HEK293T (cell line): ENCODE results near the gene MT1H.

Experiments
- CTCF ChIA-PET: fragments of 350-600 bp; formaldehyde crosslinking; extraction: SDS; loops from one replicate; lab custom pipeline; 2021; ENCODE audit warnings: antibody characterized with exemption, inconsistent platforms; lab: Yijun Ruan, JAX
- POLR2A ChIA-PET: fragments of 350-600 bp; formaldehyde crosslinking; extraction: SDS; loops from one replicate; lab custom pipeline; 2020; ENCODE audit warnings: antibody characterized with exemption, inconsistent platforms; lab: Yijun Ruan, JAX
- DNase-seq: peaks from one replicate; pipeline ENCODE4 v3.0.0; 2012; ENCODE audit warnings: mixed read lengths; ENCODE audit errors: extremely low spot score
- ARNT ChIP-seq: fragments of 450-650 bp; IDR thresholded peaks from 2 replicates; pipeline ENCODE4 v1.6.1; 2017; ENCODE audit warnings: mild to moderate bottlenecking
- BHLHE40 ChIP-seq: fragments of 450-650 bp; IDR thresholded peaks from 2 replicates; pipeline ENCODE4 v1.6.1; 2016; ENCODE audit warnings: mild to moderate bottlenecking, moderate library complexity, borderline replicate concordance
- CTBP1 ChIP-seq: fragments of 450-650 bp; IDR thresholded peaks from 2 replicates; pipeline ENCODE4 v1.6.1; 2016; ENCODE audit warnings: borderline replicate concordance
- ELF4 ChIP-seq: fragments of 450-650 bp; IDR thresholded peaks from 2 replicates; pipeline ENCODE4 v1.6.1; 2017; ENCODE audit warnings: antibody characterized with exemption
- FOXA1 ChIP-seq: fragments of 450-650 bp; IDR thresholded peaks from 2 replicates; pipeline ENCODE4 v1.6.1; 2016; ENCODE audit warnings: mild to moderate bottlenecking
- FOXK2 ChIP-seq: fragments of 450-650 bp; IDR thresholded peaks from 2 replicates; pipeline ENCODE4 v1.6.1; 2016; ENCODE audit warnings: mild to moderate bottlenecking
- FOXM1 ChIP-seq: fragments of 450-650 bp; IDR thresholded peaks from 2 replicates; pipeline ENCODE4 v1.6.1; 2017; ENCODE audit warnings: mild to moderate bottlenecking, borderline replicate concordance
- HDGF ChIP-seq: fragments of 450-650 bp; IDR thresholded peaks from 2 replicates; pipeline ENCODE4 v1.6.1; 2017; ENCODE audit warnings: antibody characterized with exemption, borderline replicate concordance
- L3MBTL2 ChIP-seq: fragments of 450-650 bp; conservative IDR thresholded peaks from 2 replicates; pipeline ENCODE4 v1.6.1; 2016; ENCODE audit warnings: mild to moderate bottlenecking
- LEF1 ChIP-seq: fragments of 450-650 bp; IDR thresholded peaks from 2 replicates; pipeline ENCODE4 v1.6.1; 2017; ENCODE audit warnings: mild to moderate bottlenecking, borderline replicate concordance
- NFRKB ChIP-seq: fragments of 450-650 bp; IDR thresholded peaks from 2 replicates; pipeline ENCODE4 v1.6.1; 2016; ENCODE audit warnings: mild to moderate bottlenecking, moderate library complexity
- SP1 ChIP-seq: fragments of 450-650 bp; IDR thresholded peaks from 2 replicates; pipeline ENCODE4 v1.6.1; 2017
- SUZ12 ChIP-seq: fragments of 450-650 bp; IDR thresholded peaks from 2 replicates; pipeline ENCODE4 v1.6.1; 2016; ENCODE audit warnings: mild to moderate bottlenecking
- TARDBP ChIP-seq: fragments of 450-650 bp; IDR thresholded peaks from 2 replicates; pipeline ENCODE4 v1.6.1; 2016
- ZNF384 ChIP-seq: fragments of 450-650 bp; IDR thresholded peaks from 2 replicates; pipeline ENCODE4 v1.6.1; 2016
- TF ChIP-seq, protein P1 (sequence below): fragments of 450-650 bp; IDR thresholded peaks from 2 replicates; pipeline ENCODE4 v1.6.1; 2016

MT1H gene

DNA sequence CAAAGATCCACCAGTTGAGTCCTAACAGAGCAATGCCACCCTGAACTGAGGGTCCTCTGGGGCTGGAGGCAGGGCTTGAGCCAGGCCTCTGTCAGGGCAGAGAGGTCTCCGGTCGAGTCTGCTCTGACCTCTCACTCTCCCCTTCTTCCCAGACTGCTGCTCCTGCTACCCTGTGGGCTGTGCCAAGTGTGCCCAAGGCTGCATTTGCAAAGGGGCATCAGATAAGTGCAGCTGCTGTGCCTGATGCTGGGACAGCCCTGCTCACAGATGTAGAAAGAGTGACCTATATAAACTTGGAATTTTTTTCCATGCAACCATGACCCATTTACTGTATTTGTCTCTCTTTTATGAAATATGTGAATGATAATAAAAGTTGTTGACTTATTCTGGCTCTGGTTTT lies 20.3 kb upstream of the MT1H start:
- POLR2A ChIA-PET: no interaction called here
- DNase-seq: no peak
- TF ChIP-seq TARDBP: no peak
- TF ChIP-seq L3MBTL2: no peak
- no peak for TF ChIP-seq FOXK2
- TF ChIP-seq LEF1: no peak
- TF ChIP-seq BHLHE40: no peak
- TF ChIP-seq ARNT: no peak
- no peak for TF ChIP-seq CTBP1
- no peak for TF ChIP-seq FOXA1
- TF ChIP-seq, protein P1, sequence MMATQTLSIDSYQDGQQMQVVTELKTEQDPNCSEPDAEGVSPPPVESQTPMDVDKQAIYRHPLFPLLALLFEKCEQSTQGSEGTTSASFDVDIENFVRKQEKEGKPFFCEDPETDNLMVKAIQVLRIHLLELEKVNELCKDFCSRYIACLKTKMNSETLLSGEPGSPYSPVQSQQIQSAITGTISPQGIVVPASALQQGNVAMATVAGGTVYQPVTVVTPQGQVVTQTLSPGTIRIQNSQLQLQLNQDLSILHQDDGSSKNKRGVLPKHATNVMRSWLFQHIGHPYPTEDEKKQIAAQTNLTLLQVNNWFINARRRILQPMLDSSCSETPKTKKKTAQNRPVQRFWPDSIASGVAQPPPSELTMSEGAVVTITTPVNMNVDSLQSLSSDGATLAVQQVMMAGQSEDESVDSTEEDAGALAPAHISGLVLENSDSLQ: no peak
- no peak for TF ChIP-seq SP1
- no peak for TF ChIP-seq ELF4
- no peak for TF ChIP-seq FOXM1
- no peak for TF ChIP-seq ZNF384
- CTCF ChIA-PET: no interaction called here

DNA sequence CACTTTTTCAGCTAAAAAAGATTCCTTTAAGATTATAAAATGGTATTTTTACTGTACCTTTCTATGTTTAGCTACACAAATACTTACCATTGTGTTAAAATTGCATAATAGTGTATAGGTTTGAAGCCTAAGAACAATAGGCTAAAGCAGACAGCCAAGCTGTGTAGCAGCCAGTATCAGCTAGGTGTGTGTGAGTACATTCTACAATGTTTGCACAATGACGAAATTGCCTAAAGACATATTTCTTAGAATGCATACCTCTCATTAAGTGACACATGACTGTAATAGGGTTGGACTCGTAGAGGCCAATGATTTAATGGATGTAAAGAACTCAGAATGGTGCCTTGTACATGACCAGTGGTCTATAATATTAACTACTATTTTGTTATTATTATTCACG lies 19.8 kb upstream of the MT1H start:
- TF ChIP-seq ELF4: no peak
- TF ChIP-seq HDGF: no peak
- no peak for TF ChIP-seq NFRKB
- TF ChIP-seq ZNF384: no peak
- no peak for TF ChIP-seq SUZ12
- TF ChIP-seq FOXA1: no peak
- no peak for TF ChIP-seq LEF1
- TF ChIP-seq CTBP1: no peak
- TF ChIP-seq FOXM1: no peak
- no peak for TF ChIP-seq L3MBTL2
- TF ChIP-seq TARDBP: no peak
- no peak for TF ChIP-seq FOXK2
- TF ChIP-seq BHLHE40: no peak
- TF ChIP-seq, protein P1: no peak
- TF ChIP-seq ARNT: no peak
- TF ChIP-seq SP1: no peak
- CTCF ChIA-PET: no interaction called here
- DNase-seq: no peak
- POLR2A ChIA-PET: no interaction called here

DNA sequence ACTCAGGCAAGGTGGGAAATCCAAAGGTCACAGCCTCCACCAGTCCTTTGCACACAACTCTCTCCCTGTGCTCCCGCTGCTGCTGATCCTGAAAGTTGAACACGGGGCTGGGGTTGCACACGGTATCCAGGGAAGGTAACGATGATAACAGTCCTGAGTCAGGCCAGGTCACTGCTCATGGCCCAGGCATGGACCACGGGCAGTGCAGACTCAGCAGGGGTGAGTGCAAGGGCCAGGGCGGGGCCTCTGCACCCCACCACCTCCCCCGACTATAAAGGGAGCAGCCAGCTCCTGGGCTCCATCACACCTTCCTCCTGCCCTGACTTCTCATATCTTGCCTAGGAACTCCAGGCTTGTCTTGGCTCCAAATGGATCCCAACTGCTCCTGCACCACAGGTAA lies 18.0 kb upstream of the MT1H start, which contains the start of gene MT1B:
Gene MT1B, plus strand, starts transcription at position 301 of the 400 bp plus-strand sequence. Its CDS starts 68 bp downstream, at position 369.
- no peak for TF ChIP-seq FOXM1
- ChIA-PET CTCF (no interaction called here), POLR2A (no interaction called here)
- no peak for DNase-seq

DNA sequence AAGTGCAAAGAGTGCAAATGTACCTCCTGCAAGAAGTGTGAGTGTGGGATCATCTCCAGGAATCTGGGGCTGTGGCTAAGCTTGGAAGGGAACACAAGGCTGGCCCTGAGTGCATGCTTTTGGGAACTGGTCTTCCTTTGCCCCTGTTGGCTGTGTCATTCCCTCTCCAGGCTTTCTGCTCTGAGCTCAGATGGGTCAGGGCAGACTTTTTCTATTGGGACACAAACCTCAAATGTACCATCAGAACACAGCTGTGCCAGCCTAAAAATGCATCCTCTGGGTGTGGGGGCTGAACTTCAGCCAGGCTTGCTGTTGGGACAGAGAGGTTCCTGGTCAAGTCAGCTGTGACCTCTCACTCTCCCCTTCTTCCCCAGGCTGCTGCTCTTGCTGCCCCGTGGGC lies 17.0 kb upstream of the MT1H start:
- ChIA-PET POLR2A (no interaction called here), CTCF (no interaction called here)
- TF ChIP-seq LEF1 (no peak), FOXM1 (no peak), ELF4 (no peak), BHLHE40 (no peak), L3MBTL2 (no peak), ARNT (no peak), CTBP1 (no peak), SUZ12 (no peak), TARDBP (no peak), FOXK2 (no peak), NFRKB (no peak), HDGF (no peak), SP1 (no peak), FOXA1 (no peak), ZNF384 (no peak)
- TF ChIP-seq, protein P1: no peak
- no peak for DNase-seq

DNA sequence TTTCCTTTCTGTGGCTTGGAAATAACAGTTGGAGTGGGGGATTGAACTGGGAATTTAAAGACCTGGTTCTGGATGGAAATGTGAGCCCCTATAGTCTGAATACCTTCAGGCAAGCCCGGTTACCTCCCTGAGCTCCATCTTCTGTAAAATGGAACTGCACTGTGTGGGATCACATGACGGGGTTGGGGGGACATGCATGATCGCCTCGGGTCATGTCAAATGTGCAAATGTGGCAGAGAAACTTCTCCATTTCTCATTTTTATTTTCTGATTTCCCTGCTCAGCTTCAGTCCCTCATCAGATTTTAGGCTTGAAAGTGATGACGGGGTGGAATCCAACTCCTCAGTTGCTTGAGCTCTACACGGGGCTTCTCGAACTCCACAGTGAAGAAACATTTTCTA lies 16.4 kb upstream of the MT1H start:
- ChIA-PET POLR2A (interaction anchor here (0.6 to 1.1 kb wide), 2 partner anchors 15 to 29 kb away, joined by 3 read pairs; partner anchors contain the start of genes MT1G and MT1X), CTCF (no interaction called here)
- DNase-seq: no peak
- TF ChIP-seq SUZ12 (no peak), HDGF (no peak), ELF4 (no peak), NFRKB (no peak), FOXM1 (no peak), FOXA1 (no peak), FOXK2 (no peak), ARNT (no peak), CTBP1 (no peak), ZNF384 (no peak), L3MBTL2 (no peak), SP1 (no peak), TARDBP (no peak), BHLHE40 (no peak), LEF1 (no peak)

DNA sequence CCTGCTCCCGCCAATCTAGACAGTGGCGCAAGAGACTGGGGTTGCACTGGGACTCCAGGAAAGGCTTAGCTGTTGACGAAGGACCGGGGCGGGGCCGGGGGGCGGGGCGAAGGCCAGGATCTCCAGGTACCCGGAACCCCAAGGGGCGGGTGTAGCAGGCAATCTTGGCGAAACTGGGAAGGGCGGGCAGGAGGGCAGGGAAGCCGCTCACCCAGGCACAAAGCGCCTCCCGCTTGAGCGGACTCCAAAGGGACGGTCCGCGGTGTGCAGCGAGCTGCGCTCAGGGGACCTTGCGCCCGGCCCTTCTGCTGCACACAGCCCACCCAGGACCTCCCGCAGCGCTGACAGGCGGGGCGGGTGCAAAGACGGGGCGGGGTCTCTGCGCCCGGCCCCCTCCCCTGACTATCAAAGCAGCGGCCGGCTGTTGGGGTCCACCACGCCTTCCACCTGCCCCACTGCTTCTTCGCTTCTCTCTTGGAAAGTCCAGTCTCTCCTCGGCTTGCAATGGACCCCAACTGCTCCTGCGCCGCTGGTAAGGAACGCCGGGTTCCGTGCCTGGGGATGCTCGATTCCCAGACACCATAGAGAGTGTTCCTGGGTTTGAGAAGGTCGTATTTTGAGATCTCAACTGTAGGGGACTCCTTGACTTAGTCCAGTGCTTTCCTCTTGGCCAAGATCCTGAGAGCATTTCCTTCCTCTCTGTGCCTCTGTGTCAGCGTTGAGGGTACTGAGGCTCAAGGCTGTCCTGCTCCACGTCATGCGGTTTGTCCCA lies 11.9 kb upstream of the MT1H start, which contains the start of gene MT1F:
Gene MT1F, plus strand, starts transcription at position 405 of the 772 bp plus-strand sequence. Its CDS starts 100 bp downstream, at position 505.
- ChIA-PET POLR2A (interaction anchor here (1.3 kb wide), 1 partner anchor 50 kb away, joined by 3 read pairs; the partner anchor contains the start of gene MT2A), CTCF (no interaction called here)
- no peak for TF ChIP-seq ZNF384
- no peak for TF ChIP-seq HDGF
- TF ChIP-seq SP1: no peak
- TF ChIP-seq NFRKB: no peak
- no peak for TF ChIP-seq ELF4
- TF ChIP-seq, protein P1: no peak
- TF ChIP-seq BHLHE40: no peak
- TF ChIP-seq LEF1: no peak
- TF ChIP-seq ARNT: no peak
- TF ChIP-seq FOXK2: no peak
- no peak for TF ChIP-seq TARDBP
- TF ChIP-seq FOXA1: no peak
- no peak for TF ChIP-seq FOXM1
- no peak for TF ChIP-seq L3MBTL2
- no peak for TF ChIP-seq CTBP1
- no peak for TF ChIP-seq SUZ12
- peak; percentile 57 for DNase-seq
